SK-N-MC (cell line): Measurements from ENCODE around the gene CFAP45.

Experiments
- EZH2 ChIP-seq: fragments of 200-600 bp; sonication (generic); IDR thresholded peaks from one replicate; pipeline ENCODE4 v1.6.1; 2017; ENCODE audit warnings: antibody characterized with exemption
- FOXP2 ChIP-seq: optimal IDR thresholded peaks from 2 replicates; pipeline ENCODE3; 2011; ENCODE audit warnings: mild to moderate bottlenecking, moderate library complexity; ENCODE audit not compliant: insufficient read depth; ENCODE audit errors: extremely low read length, control extremely low read depth
- POLR2AphosphoS5 ChIP-seq: IDR thresholded peaks from 2 replicates; pipeline ENCODE4 v1.6.1; 2012; ENCODE audit warnings: mild to moderate bottlenecking, low read depth, low read length, borderline replicate concordance

- TF ChIP-seq EZH2 (no peak), POLR2AphosphoS5 (no peak), FOXP2 (no peak)
Observed at GRCh38 chr1:159889821-159890252, 10.1 kb downstream of the CFAP45 start.
